Stimulated activated effector memory CD8-positive, alpha-beta T cell treated with anti-CD3 and anti-CD28 coated beads, Interleukin-12 subunit alpha, Interleukin-12 subunit beta, amount 100 ng/mL, for 72 hours (primary cell): ENCODE results near the gene PPP3R1.
A peak's percentile ranks its signal among the peaks of the same experiment; 100 is the strongest.

Experiments
- ATAC-seq: fragments of 150-1000 bp; cut with Tn5 transposase; 2 replicates; pipeline ENCODE4 v1.10.0; 2021
- DNase-seq, 2 donors: peaks; one replicate each; pipeline ENCODE4 v3.0.0; 2021 to 2022; ENCODE audit warnings: low spot score in 2 of 2
- H3K27ac Mint-ChIP-seq: one replicate; pipeline ENCODE4 v1.8.0; 2022; ENCODE audit warnings: mild to moderate bottlenecking, mixed read lengths
- H3K36me3 Mint-ChIP-seq: one replicate; pipeline ENCODE4 v1.8.0; 2022; ENCODE audit warnings: mild to moderate bottlenecking, mixed read lengths
- H3K4me1 Mint-ChIP-seq: one replicate; pipeline ENCODE4 v1.8.0; 2022; ENCODE audit warnings: mixed read lengths
- H3K4me3 Mint-ChIP-seq: one replicate; pipeline ENCODE4 v1.8.0; 2022; ENCODE audit warnings: mild to moderate bottlenecking, mixed read lengths
- H3K9me3 Mint-ChIP-seq: one replicate; pipeline ENCODE4 v1.8.0; 2022; ENCODE audit warnings: mixed read lengths

The PPP3R1 gene

DNA sequence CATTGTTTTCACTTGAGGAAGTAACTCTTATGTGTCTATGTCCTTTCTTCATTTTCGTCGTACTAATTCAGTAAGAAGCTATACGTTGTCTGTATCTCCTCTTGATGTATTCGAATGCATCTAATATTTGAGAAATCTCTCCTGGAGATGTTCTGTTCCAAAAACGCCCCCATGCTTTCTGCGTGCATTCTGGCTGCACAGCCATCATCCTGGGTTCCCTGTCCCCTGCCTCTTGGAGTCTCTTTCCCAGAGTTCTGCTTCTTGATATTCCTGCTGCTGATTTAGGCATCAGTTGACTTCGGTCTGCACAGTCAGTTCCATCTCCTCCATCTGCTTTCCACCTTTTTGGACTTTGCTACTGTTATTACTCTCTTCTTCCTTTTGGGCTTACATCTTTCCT, 81.2 kb downstream of the PPP3R1 start:
- Mint-ChIP-seq H3K36me3 (peaks cover 25% of the 10 kb centered on the region), H3K4me1 (no peaks in the 10 kb centered on the region), H3K9me3 (no peaks in the 10 kb centered on the region), H3K4me3 (no peak overlapping the region), H3K27ac (no peak overlapping the region)
- DNase-seq: no peak
- no peak for ATAC-seq

DNA sequence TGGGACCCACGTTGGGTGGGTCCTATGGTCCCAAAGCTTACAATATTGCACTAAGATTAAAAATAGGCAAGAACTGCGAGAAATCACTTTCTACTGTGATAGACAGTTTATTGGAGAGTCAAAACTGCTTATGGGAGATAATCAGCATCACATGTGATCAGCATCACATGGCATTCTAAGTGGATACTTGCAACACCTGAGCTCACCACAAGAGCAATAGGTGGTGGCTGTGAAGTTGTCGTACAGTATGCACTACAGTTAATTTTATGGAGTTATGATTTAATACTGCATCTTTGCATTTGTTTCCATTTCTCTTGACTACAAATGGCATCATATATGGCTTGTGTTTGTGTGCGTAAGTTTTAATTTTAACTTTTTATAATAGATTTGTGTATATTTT, 83.0 kb downstream of the PPP3R1 start:
- Mint-ChIP-seq H3K36me3 (peaks cover 43% of the 10 kb centered on the region), H3K9me3 (no peaks in the 10 kb centered on the region), H3K27ac (no peak overlapping the region), H3K4me3 (no peak overlapping the region), H3K4me1 (no peaks in the 10 kb centered on the region)
- no peak for ATAC-seq
- DNase-seq: no peak

DNA sequence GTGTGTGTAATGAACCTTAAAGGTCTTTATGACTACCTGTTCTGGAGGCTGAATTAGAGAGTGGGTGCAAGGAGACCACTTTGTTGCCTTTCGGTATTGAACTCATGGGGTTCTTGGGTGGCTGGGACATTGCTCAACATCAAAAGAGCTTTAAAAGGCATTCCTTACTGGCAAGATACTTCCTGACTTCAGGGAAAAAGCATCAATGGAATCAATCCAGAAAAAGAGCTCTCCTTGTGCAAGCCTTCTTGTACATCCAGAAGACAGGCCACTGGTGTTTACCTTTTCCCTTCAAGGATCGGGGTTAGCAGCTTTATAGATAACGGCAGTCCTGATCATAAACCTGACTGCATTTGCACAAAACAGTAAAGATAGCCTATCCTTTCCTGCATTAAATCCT, 85.1 kb downstream of the PPP3R1 start:
- no peak for ATAC-seq
- peaks cover 65% of the 10 kb centered on the region for H3K36me3 Mint-ChIP-seq
- H3K9me3 Mint-ChIP-seq: no peaks in the 10 kb centered on the region
- H3K27ac Mint-ChIP-seq: no peak overlapping the region
- H3K4me3 Mint-ChIP-seq: no peak overlapping the region
- H3K4me1 Mint-ChIP-seq: no peaks in the 10 kb centered on the region
- DNase-seq: no peak

DNA sequence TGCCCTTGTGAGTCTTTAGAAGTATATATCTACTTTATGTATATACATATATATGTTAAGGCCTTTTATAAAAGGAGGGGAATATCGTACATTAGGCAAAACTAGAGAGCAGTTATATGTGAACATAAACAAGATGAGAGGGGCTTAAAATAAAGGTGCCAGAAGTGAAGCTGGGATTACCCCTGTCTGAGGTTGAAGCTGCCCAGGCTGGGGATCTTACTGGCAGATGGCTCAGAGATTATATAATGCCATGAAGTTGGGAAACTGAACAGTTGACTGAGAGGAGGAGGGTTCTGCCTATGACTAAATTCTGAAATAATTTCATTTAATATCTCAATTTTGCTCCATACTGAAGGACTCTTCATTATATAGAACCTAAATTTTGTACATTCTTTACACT, 88.7 kb downstream of the PPP3R1 start:
- Mint-ChIP-seq H3K4me1 (peaks cover 12% of the 10 kb centered on the region), H3K4me3 (no peak overlapping the region), H3K9me3 (no peaks in the 10 kb centered on the region), H3K27ac (no peak overlapping the region), H3K36me3 (peaks cover 95% of the 10 kb centered on the region)
- DNase-seq (no peak), ATAC-seq (no peak)

DNA sequence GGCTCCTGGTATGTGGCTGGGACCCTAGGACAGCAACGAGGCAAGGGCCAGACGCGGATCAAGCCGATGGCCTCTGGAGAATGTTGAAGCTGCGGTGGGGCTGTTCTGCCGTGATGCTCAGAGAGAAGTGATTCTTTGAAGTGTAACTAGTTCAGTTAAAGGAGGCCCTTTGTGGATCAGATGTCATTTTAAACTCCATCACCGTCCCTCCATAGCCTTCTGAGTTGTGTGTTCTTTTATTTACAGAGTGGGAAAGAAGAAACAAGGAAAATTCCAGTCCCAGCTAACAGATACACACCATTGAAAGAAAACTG, 94.2 kb downstream of the PPP3R1 start:
- Mint-ChIP-seq H3K4me1 (peaks cover 30% of the 10 kb centered on the region), H3K4me3 (peak overlapping the region; percentile 98), H3K36me3 (peaks cover 54% of the 10 kb centered on the region), H3K9me3 (no peaks in the 10 kb centered on the region), H3K27ac (peak overlapping the region; percentile 100)
- ATAC-seq (no peak), DNase-seq (no peak)

DNA sequence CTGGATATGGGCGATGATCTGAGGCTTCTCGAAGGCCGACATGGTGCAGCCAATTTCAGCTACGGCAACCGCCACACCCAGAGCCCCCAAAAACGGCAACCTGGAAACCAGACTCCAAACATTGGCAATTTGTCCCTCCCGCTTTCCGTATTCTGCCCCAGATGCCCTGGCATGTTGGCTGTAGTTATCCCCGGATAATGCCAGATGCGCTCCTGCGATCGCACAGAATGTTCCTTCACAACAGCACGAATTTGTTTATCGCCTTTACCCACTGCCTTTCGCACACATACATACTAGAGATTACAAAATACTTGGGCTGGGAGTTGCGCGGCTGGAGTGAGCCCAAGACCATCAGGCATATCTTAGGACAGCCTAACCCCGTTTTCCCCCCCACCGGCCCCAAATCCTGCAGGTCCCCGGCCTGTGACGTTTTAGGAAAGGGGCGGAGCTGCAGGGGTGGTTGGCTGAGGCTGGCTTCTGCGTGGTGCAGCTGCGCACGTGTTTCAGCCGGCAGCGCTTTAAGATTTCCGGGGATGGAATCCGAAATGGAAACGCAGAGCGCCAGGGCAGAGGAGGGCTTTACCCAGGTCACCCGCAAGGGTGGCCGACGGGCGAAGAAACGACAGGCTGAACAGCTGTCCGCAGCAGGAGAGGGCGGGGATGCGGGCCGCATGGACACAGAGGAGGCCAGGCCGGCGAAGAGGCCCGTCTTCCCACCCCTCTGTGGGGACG, 94.8 kb downstream of the PPP3R1 start, which contains the start of gene PNO1:
Gene PNO1 (plus strand): TSS at position 487 of the 732 bp plus-strand sequence. CDS start 47 bp downstream, at position 534.
- ATAC-seq (peak; percentile 96), DNase-seq (peak; percentile 93 to 98)
- Mint-ChIP-seq H3K27ac (peak within 1 kb of the TSS; percentile 100), H3K9me3 (no peaks in the 10 kb centered on the region), H3K36me3 (peaks cover 49% of the 10 kb centered on the region), H3K4me1 (peaks cover 30% of the 10 kb centered on the region), H3K4me3 (peak within 1 kb of the TSS; percentile 98)

DNA sequence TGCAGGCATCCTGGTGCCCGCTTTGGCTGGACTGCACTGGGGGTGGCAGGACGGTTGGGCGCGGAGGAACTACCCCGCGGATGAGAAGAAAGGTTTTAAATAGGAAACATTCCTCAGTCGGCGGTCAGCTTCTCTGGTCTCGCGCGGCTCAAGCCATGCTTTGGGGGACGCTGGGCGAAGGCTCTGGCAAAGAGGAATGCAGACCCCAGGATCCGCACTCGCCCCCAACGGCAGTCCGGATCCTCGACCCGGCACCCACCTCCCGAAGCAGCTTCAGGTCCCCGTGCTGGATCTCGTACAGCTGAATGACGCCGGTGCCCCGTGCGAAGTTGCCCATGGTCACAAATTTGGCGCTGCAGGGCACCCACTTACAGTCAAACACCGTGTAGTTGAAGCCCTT, 95.3 kb downstream of the PPP3R1 start:
- peak; percentile 73 for ATAC-seq
- DNase-seq: no peak
- H3K9me3 Mint-ChIP-seq: no peaks in the 10 kb centered on the region
- peaks cover 43% of the 10 kb centered on the region for H3K36me3 Mint-ChIP-seq
- H3K4me1 Mint-ChIP-seq: peaks cover 30% of the 10 kb centered on the region
- H3K27ac Mint-ChIP-seq: peak overlapping the region; percentile 100
- H3K4me3 Mint-ChIP-seq: peak overlapping the region; percentile 98

DNA sequence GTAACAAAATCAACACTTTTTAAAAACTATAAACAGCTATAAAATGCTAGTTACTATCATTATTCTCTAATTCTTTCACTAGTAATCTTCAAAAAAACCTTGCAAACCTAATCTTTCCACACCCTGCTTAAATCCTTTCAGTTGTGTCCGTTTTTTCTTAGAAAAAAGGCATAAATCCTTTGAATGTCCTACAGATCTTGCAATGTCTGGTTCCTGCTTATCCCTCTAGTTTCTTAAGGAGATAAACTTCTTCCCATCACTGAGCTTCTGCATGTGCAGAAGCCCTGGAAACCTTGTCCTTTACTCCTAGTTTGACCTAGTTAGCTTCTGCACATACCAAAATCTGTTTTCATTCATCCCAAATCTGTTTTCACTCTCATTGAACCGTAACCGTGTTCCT, 95.9 kb downstream of the PPP3R1 start:
- Mint-ChIP-seq H3K4me3 (peak overlapping the region; percentile 98), H3K27ac (peak overlapping the region; percentile 100), H3K36me3 (peaks cover 38% of the 10 kb centered on the region), H3K9me3 (no peaks in the 10 kb centered on the region), H3K4me1 (peaks cover 34% of the 10 kb centered on the region)
- DNase-seq (no peak), ATAC-seq (no peak)

DNA sequence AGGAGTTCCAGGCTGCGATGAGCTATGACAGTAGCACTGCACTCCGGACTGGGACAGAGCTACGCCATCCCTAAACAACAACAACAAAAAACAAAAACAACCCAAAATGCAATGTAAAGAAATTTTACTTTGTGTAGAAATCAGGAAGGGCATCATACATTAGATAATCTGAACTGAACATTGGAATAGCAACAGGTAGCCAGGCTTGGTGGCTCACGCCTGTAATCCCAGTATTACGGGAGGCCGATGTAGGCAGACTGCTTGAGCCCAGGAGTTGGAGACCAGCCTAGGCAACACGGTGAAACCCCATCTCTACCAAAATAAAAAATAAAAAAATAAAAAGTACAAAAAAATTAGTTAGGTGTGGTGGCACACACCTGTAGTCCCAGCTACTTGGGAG, 96.7 kb downstream of the PPP3R1 start:
- peak overlapping the region; percentile 98 for H3K4me3 Mint-ChIP-seq
- H3K9me3 Mint-ChIP-seq: no peaks in the 10 kb centered on the region
- no peak overlapping the region for H3K27ac Mint-ChIP-seq
- no peak for ATAC-seq
- H3K36me3 Mint-ChIP-seq: peaks cover 30% of the 10 kb centered on the region
- peaks cover 34% of the 10 kb centered on the region for H3K4me1 Mint-ChIP-seq
- DNase-seq: no peak

DNA sequence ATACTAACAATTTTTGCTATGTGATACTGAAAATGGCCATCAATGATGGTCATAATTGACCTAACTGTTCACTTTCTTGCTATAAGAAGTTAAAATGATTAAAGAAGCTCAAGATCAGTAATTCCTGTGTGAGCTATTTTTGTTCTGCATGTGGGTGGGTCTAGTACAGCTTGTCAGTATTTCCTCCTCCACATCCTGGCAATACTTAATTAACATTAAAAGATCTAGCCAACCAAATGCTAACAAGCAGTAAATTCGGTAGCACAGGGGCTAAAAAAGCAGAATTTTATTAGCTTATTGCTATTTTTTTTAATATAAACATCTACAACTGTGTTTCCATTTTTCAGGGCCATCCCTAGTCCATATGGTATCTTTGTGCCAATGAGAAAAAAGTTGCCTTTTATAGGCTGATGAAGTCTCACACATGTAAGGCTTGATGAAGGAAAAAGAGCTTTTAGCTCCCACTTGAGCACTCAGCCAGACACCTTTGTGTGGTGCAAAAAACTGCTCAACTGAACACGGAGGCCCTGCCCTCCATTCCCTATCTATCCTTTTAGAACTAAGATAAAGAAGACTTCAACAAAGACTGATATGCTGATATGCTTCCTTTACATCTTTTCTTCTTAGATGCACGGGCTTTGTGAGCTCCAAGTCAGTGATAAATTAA, 99.5 kb downstream of the PPP3R1 start:
- H3K4me3 Mint-ChIP-seq: no peak overlapping the region
- peaks cover 25% of the 10 kb centered on the region for H3K4me1 Mint-ChIP-seq
- ATAC-seq (no peak), DNase-seq (no peak)
- H3K27ac Mint-ChIP-seq: no peak overlapping the region
- H3K9me3 Mint-ChIP-seq: no peaks in the 10 kb centered on the region
- peaks cover 11% of the 10 kb centered on the region for H3K36me3 Mint-ChIP-seq

DNA sequence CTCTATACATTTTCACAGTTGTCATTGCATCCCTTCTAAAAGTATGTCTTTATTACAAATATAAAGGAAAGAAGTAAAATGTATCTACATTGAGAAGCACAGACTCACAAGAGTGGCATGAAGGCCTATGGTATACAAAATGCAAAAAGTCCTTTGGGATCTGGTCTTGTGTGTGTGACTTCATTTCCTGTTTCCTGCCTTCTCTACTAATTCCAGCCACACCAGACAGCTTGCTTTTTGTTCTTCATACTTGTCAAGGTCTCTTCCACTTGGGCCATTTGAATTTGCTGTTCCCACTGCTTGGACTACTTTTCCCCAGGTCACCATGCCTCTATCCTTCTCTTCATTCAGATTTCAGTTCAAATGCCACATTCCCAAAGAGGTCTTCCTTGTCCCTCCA, 101.3 kb downstream of the PPP3R1 start:
- DNase-seq: no peak
- no peak for ATAC-seq
- H3K36me3 Mint-ChIP-seq: peaks cover 6% of the 10 kb centered on the region
- no peaks in the 10 kb centered on the region for H3K9me3 Mint-ChIP-seq
- H3K4me3 Mint-ChIP-seq: no peak overlapping the region
- no peak overlapping the region for H3K27ac Mint-ChIP-seq
- peaks cover 12% of the 10 kb centered on the region for H3K4me1 Mint-ChIP-seq

DNA sequence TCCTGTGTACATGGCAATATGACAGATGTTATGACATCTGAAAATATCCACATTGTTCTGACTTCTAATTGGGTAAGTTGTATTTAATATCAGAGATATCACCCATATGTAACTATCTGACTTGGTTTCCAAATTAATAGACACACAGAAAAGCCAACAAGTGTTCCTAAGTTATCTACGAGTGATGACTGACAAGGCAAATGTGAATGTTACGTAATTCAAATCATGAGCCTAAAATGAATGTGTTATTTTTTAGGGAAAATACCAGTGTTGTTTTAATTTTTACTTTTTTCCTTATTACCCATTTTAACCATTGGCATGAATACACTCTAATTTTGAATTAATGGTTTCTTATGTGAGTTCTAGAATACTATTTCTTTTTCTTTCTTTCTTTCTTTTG, 110.5 kb downstream of the PPP3R1 start:
- no peaks in the 10 kb centered on the region for H3K9me3 Mint-ChIP-seq
- ATAC-seq: no peak

DNA sequence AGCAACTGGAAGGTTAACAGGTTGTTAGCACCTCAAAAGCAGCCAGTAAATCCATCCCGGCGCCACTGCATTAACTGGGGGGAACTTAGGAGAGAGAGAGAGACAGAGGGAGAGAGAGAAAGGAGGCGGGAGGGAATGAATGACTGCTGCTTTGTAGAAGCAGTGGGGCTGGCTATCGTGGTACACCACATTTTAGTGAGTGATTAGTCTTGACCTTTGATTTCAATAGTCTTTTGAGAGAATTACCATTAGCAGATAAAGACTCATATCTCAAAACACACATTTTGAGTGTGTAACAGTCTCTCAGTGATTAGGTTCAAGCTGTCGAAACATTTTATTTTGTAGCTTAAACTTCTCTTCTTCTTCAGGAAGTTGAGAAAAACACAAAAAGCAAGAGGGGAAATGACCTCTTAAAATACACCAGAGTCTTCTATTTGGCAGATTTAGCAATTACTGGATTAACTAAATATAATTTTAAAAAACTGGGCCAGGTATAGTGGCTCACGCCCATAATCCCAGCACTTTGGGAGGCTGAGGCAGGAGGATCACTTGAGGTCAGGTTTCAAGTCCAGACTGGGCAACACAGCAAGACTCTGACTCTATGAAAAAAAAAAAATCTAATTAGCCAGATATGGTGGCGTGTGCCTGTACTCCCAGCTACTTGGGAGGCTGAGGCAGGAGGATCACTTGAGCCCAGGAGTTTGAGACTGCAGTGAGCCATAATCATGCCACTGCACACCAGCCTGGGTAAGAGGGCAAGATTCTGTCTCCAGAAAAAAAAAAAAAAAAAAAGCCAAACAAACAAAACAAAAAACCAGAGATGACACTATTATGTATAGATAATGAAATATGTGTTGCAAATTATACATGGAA, 116.6 kb downstream of the PPP3R1 start:
- Mint-ChIP-seq H3K4me3 (no peak overlapping the region), H3K9me3 (no peaks in the 10 kb centered on the region), H3K36me3 (peaks cover 56% of the 10 kb centered on the region), H3K4me1 (no peaks in the 10 kb centered on the region), H3K27ac (peak overlapping the region; percentile 66)
- ATAC-seq: no peak
- no peak for DNase-seq

More for the DNA sequence above, 110.5 kb downstream of the PPP3R1 start:
- DNase-seq: no peak
- Mint-ChIP-seq H3K27ac (no peak overlapping the region), H3K4me1 (no peaks in the 10 kb centered on the region), H3K4me3 (no peak overlapping the region), H3K36me3 (peaks cover 23% of the 10 kb centered on the region)

DNA sequence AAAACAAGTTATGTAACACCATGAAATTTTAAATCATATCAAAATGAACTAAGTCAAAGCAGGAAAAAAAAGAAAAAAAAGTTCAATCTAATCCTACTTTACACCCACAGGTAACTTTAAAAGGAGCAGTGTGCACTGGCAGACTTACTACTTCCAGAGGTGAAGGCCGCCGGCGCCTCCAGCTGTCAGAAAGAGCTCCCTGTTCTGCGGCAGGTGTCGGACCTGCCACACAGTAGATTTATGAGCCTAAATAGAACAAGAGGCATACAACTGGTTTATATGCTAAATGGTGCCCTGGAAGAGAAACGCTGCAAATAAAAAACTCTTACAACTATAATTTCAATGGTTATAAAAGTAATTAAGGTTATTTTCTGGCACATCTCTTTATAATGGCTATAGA, 117.8 kb downstream of the PPP3R1 start:
- H3K4me1 Mint-ChIP-seq: no peaks in the 10 kb centered on the region

DNA sequence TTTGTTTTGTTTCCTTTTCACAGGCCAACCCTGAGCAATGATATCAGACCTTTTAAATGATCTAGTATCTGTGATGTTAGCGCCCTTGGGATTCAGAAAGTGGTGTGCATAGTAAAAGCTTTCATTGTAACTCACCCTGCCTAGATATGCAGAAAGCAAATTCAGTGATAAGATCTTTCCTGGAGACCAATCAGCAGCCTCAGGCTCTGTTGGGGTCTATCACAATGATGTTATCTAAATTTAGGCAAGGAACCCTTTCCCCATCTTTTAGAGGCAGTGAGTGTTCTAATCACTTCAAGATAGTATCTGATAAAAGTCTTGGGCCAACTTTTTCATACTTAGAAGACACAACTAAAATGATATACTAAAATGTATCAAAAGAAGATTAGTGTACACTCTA, 118.2 kb downstream of the PPP3R1 start:
- DNase-seq (no peak), ATAC-seq (no peak)
- H3K4me1 Mint-ChIP-seq: no peaks in the 10 kb centered on the region
- H3K9me3 Mint-ChIP-seq: no peaks in the 10 kb centered on the region
- H3K36me3 Mint-ChIP-seq: peaks cover 59% of the 10 kb centered on the region
- H3K4me3 Mint-ChIP-seq: no peak overlapping the region
- H3K27ac Mint-ChIP-seq: no peak overlapping the region

More for the DNA sequence above, 117.8 kb downstream of the PPP3R1 start:
- H3K9me3 Mint-ChIP-seq: no peaks in the 10 kb centered on the region
- H3K36me3 Mint-ChIP-seq: peaks cover 62% of the 10 kb centered on the region
- no peak for ATAC-seq
- DNase-seq: no peak
- H3K27ac Mint-ChIP-seq: no peak overlapping the region
- no peak overlapping the region for H3K4me3 Mint-ChIP-seq
